HepG2 (cell line): ENCODE results near the gene RAB24. TPM values are rescaled to one million over a fixed set of nuclear protein-coding genes. Genes with fewer than 3 reads are reported as not detected.

Experiments
- CENPBD1 ChIP-seq: sonication (generic); formaldehyde crosslinking; IDR thresholded peaks from 2 replicates; pipeline ENCODE4 v1.8.0; 2022; ENCODE audit warnings: missing genetic modification reagents, low read depth, mild to moderate bottlenecking, borderline replicate concordance
- JARID2 ChIP-seq: sonication (generic); formaldehyde crosslinking; IDR thresholded peaks from 2 replicates; pipeline ENCODE4 v1.8.1; 2023; ENCODE audit warnings: missing genetic modification reagents, inconsistent platforms; ENCODE audit not compliant: insufficient replicate concordance
- SSRP1 ChIP-seq: IDR thresholded peaks from 2 replicates; pipeline ENCODE4 v1.6.1; 2016; ENCODE audit warnings: control low read depth
- ZBTB40 ChIP-seq, 2 experiments: fragments of 450-650 bp in 1 of 2; sonication (generic) in 1 of 2; formaldehyde crosslinking in 1 of 2; IDR thresholded peaks; 2 replicates each; pipeline versions ENCODE4 v1.6.1 to v1.8.0; 2016 to 2022; ENCODE audit warnings: antibody characterized with exemption in 1 of 2, mild to moderate bottlenecking in 1 of 2, missing genetic modification reagents in 1 of 2
- ZFP91 ChIP-seq: sonication (generic); formaldehyde crosslinking; IDR thresholded peaks from 2 replicates; pipeline ENCODE4 v1.9.0; 2022; ENCODE audit warnings: missing genetic modification reagents, mild to moderate bottlenecking, borderline replicate concordance
- polyA plus RNA-seq, 8 experiments: library from polyadenylated mRNA; depleted of rRNA in 3 of 8; stranded (reverse) in 7 of 8; unstranded in 1 of 8; fragments of >200 nt; fragmentation: Illumina TruSeq in 4 of 8; extraction: Trizol in 4 of 8; gene quantifications; 2 replicates each; pipeline versions ENCODE4 v1.2.1 to v1.2.3, GENCODE V29; 2011 to 2016; ENCODE audit warnings: low read depth in 4 of 8, missing spikeins in 1 of 8, mixed read lengths in 1 of 8; ENCODE audit not compliant: insufficient read depth in 1 of 8
- total RNA-seq, 5 experiments: library from RNA; depleted of rRNA; stranded (reverse); fragments of >200 nt; fragmentation: Illumina TruSeq; extraction: Trizol; gene quantifications; 2 replicates each; pipeline ENCODE4 v1.2.3, GENCODE V29; 2016; ENCODE audit warnings: low read depth in 1 of 5

The RAB24 gene
- total and polyA plus RNA-seq, 2 of the 13 experiments (the other 11 are each of a cell fraction or from before 2014, with no cell fraction given): 22.9 to 63.7 TPM

GRCh38 chr5:177311723-177312648, 8.5 kb upstream of the RAB24 start, which contains the start of gene MXD3 (continued):
- TF ChIP-seq ZFP91 (CRISPR knock-in tag) (peak; percentile 53; the same call in 1 of the 2 replicates), CENPBD1 (CRISPR knock-in tag) (no peak), JARID2 (no peak), SSRP1 (CRISPR knock-in tag) (no peak), ZBTB40 (IDR thresholded peaks at IDR 0.05) (no peak), ZBTB40 (CRISPR knock-in tag; IDR thresholded peaks at IDR 0.05) (no peak)
- TF ChIP-seq, all 625 proteins: peak for 154
